GM10266 (cell line): ENCODE measurements around the gene TEX264.

Source experiments
- DNase-seq: peaks from one replicate; pipeline ENCODE4 v3.0.0; 2012; ENCODE audit errors: extremely low spot score
- TF ChIP-seq, protein P1 (sequence below): IDR thresholded peaks from 2 replicates; pipeline ENCODE4 v1.5.1; 2012; ENCODE audit warnings: mild to moderate bottlenecking, low read depth; ENCODE audit not compliant: control insufficient read depth, insufficient read depth; ENCODE audit errors: missing control alignments

The TEX264 gene

DNA sequence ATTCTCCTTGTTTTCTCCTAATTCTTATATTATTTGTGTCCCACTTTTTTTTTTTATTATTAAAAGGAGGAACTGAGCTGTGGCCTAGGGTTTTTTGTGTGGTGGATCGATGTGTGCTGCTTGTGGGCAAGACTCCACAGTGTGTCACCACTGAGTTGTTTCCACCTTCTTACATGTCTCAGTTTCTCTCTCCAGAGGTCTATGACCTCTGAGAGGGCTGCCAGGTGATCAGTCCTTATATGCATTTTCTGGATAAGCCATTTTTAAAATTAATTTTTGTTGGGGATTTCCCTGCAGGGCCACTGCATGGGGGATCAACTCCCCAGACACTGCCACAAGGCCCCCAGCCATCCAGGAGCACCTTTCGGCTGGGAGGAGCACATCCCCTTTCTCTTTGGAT lies 80.2 kb downstream of the TEX264 start:
- TF ChIP-seq, protein P1, sequence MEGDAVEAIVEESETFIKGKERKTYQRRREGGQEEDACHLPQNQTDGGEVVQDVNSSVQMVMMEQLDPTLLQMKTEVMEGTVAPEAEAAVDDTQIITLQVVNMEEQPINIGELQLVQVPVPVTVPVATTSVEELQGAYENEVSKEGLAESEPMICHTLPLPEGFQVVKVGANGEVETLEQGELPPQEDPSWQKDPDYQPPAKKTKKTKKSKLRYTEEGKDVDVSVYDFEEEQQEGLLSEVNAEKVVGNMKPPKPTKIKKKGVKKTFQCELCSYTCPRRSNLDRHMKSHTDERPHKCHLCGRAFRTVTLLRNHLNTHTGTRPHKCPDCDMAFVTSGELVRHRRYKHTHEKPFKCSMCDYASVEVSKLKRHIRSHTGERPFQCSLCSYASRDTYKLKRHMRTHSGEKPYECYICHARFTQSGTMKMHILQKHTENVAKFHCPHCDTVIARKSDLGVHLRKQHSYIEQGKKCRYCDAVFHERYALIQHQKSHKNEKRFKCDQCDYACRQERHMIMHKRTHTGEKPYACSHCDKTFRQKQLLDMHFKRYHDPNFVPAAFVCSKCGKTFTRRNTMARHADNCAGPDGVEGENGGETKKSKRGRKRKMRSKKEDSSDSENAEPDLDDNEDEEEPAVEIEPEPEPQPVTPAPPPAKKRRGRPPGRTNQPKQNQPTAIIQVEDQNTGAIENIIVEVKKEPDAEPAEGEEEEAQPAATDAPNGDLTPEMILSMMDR: no peak
- no peak for DNase-seq
